SKM-1 treated with dmso at 0.1 percent for 144 hours (cell line): ENCODE measurements around the gene IL17A.

Experiments used
- DNase-seq: peaks from one replicate; lab custom pipeline; 2025; ENCODE audit not compliant: unreplicated experiment; lab: John Stamatoyannopoulos, UW

The IL17A gene

DNA sequence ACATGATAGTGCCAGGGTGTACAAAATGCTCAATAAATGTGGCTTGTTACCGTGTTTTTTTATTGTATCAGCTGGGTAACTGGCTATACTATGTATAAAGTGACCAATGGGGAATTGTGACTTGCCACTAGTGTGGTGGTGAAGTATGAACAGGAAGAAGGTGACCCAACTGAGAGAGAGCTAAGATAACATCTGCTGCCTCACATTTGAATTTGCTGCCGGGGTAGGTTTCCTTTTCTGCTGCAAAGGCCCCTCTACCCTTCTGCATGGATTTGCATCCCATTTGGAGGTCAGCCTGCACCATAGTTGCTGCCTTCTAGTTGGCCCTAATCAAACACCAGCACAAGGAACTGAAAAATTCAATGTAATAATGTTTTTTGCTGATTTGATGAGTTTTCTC, 24.1 kb downstream of the IL17A start:
- DNase-seq, result no peak

DNA sequence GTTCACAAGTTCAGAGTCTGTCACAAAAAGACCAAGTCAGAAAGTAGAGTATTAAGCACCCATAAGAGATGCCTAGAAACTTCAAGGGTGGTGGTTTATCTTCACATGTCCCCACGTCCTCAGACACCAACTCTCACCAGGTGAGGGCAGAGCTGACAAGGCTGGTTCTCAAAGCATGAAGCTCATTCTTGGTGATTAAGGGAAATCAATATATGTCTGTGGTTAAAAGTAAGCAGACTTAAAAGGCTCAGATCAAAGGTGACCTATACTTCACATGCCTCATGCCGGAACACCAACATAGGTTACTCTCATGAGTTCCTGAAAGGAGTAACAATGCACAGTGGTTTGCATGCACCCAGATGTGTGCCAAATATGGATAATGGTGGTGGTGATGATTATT, 27.0 kb downstream of the IL17A start:
- DNase-seq, result no peak

DNA sequence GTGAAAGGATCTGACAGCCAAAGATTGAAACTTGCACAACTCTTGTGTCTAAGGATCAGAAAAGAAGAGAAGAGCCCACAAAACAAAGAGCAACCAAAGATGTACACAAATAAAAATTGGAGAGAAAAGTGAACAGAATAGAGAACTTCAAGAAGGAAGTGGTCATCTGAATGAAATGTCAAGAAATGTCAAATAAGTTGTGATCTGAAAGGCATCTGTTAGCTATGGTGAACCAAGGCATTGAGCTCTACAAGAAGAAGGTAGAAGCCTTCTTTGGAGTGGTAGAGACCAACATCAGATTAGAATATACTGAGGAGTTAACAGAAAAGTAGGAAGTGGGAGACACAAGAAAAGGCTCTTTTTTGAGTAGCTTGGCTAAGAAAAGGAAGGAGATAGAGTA, 29.6 kb downstream of the IL17A start:
- DNase-seq, result no peak

DNA sequence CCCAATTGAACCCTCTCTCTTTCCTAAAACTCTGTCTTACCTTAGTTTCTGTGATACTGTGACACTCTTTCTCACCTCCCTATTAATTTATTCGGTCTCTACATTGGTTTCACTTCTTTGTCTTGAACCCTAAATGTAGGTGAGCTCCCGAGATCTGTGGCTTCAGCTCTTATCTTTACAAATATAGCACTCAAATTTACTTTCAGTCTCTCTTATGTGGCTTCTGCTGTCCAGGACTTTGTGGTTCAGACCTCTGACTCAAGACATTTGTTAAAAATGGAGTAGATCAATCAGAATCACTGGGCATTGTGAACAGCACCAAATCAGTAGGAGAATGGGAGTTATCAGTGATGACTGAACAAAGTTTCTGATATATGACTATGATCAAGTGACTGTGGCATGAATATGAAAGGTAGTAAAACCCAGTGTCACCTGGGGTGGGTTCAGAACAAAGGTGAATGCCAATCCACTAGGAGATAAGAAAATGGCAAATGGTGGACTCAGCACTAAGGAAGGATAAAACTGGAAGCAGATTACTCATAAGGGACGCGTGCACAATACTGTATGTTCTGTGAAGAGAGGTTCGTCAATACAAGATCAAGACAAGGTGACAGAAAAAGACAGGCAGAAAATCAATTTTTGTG, 30.9 kb downstream of the IL17A start:
- no peak for DNase-seq

GRCh38 chr6:52217761-52218160, 31.6 kb downstream of the IL17A start:
- DNase-seq, result no peak

GRCh38 chr6:52221302-52221701, 35.1 kb downstream of the IL17A start:
- DNase-seq, result no peak

GRCh38 chr6:52227495-52227894, 41.3 kb downstream of the IL17A start:
- no peak for DNase-seq

- peak; percentile 6 for DNase-seq
Measured at GRCh38 chr6:52230685-52231084, 44.5 kb downstream of the IL17A start.

- DNase-seq, result no peak
Measured at GRCh38 chr6:52231406-52232127, 45.4 kb downstream of the IL17A start.

DNA sequence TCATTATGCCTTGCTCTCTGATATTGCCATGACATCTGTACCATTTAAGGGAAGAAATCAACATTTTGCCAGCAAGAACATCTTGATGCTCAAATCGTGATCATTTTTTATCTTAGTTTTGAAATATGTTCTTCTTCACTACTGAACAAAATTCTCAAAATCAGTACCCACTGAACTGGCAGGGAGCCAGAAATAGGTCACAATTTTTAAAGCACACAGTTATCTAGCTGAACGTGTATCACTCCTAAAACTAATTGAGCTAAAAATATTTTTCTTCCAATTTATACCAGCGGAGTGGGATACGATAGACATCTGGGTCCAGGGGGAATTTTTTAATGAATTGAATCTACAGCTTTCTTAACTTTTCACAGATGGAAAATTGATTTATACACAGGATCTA, 46.8 kb downstream of the IL17A start:
- no peak for DNase-seq

GRCh38 chr6:52233975-52234823, 48.0 kb downstream of the IL17A start:
- peak; percentile 8 for DNase-seq
